Right atrium auricular region (tissue), 2 donors: Measurements from ENCODE around the gene KRTDAP. TPM values are rescaled to one million over a fixed set of nuclear protein-coding genes. Genes with fewer than 3 reads are reported as not detected.
A peak's percentile ranks its signal among the peaks of the same experiment; 100 is the strongest.

Source experiments
- DNase-seq: peaks from one replicate; pipeline ENCODE4 v3.0.0-alpha.2; 2019; ENCODE audit warnings: low spot score
- H3K27ac ChIP-seq, 2 donors: fragments of 200-600 bp; sonication (generic); 1 replicate in 1 of 2; 2 replicates in 1 of 2; pipeline ENCODE4 v1.5.1; 2016 to 2019
- H3K27me3 ChIP-seq, 2 donors: fragments of 200-600 bp; sonication (generic); one replicate each; pipeline versions ENCODE4 v1.5.1 to v1.6.0; 2017 to 2019
- H3K36me3 ChIP-seq: fragments of 200-600 bp; sonication (generic); one replicate; pipeline ENCODE4 v1.5.1; 2016
- H3K4me1 ChIP-seq, 2 donors: fragments of 200-600 bp; sonication (generic); one replicate each; pipeline versions ENCODE4 v1.5.1 to v1.6.0; 2017 to 2019
- H3K4me3 ChIP-seq, 2 donors: fragments of 200-600 bp; sonication (generic); 1 replicate in 1 of 2; 2 replicates in 1 of 2; pipeline ENCODE4 v1.5.1; 2017 to 2019; ENCODE audit warnings: mild to moderate bottlenecking in 1 of 2, moderate library complexity in 1 of 2
- H3K9me3 ChIP-seq, 2 donors: fragments of 200-600 bp; sonication (generic); one replicate each; pipeline ENCODE4 v1.5.1; 2019
- CTCF ChIP-seq, 2 donors: fragments of 200-600 bp; sonication (generic); IDR thresholded peaks; one replicate each; pipeline ENCODE4 v1.5.1; 2019; ENCODE audit warnings: antibody characterized with exemption in 2 of 2
- total RNA-seq, 2 donors: library from RNA; depleted of rRNA; stranded (reverse); fragments of >200 nt; gene quantifications; one replicate each; pipeline ENCODE4 v1.1.0, GENCODE V29; 2016

KRTDAP gene
- total RNA-seq, 2 donors from 2014 or later = not detected

- Histone ChIP-seq H3K36me3 (no peaks in the 10 kb centered on the region), H3K4me1 (peaks cover 0 to 4% of the 10 kb centered on the region in 2 donors), H3K27me3 (no peaks in the 10 kb centered on the region), H3K27ac (no peak overlapping the region), H3K9me3 (no peaks in the 10 kb centered on the region), H3K4me3 (no peak overlapping the region)
- TF ChIP-seq CTCF (IDR thresholded peaks at IDR 0.05) = no peak
- DNase-seq = no peak
Measured at GRCh38 chr19:35444735-35445134, 45.5 kb downstream of the KRTDAP start.

GRCh38 chr19:35442091-35442490 is 48.2 kb downstream of the KRTDAP start:
- H3K36me3 ChIP-seq = no peaks in the 10 kb centered on the region
- peaks cover 0 to 6% of the 10 kb centered on the region in 2 donors for H3K4me1 ChIP-seq
- H3K9me3 ChIP-seq = no peaks in the 10 kb centered on the region
- H3K27ac ChIP-seq = no peak overlapping the region
- no peak for TF ChIP-seq CTCF (IDR thresholded peaks at IDR 0.05)
- DNase-seq = peak; percentile 76
- no peaks in the 10 kb centered on the region for H3K27me3 ChIP-seq
- H3K4me3 ChIP-seq = no peak overlapping the region

GRCh38 chr19:35439921-35440320 is 50.3 kb downstream of the KRTDAP start:
- Histone ChIP-seq H3K4me3 (no peak overlapping the region), H3K4me1 (peaks cover 0 to 22% of the 10 kb centered on the region in 2 donors), H3K27me3 (no peaks in the 10 kb centered on the region), H3K36me3 (no peaks in the 10 kb centered on the region), H3K9me3 (no peaks in the 10 kb centered on the region), H3K27ac (no peak overlapping the region)
- no peak for DNase-seq
- TF ChIP-seq CTCF (IDR thresholded peaks at IDR 0.05) = no peak

GRCh38 chr19:35438527-35438926 is 51.7 kb downstream of the KRTDAP start:
- Histone ChIP-seq H3K27ac (no peak overlapping the region), H3K4me3 (no peak overlapping the region), H3K36me3 (no peaks in the 10 kb centered on the region), H3K27me3 (no peaks in the 10 kb centered on the region), H3K9me3 (no peaks in the 10 kb centered on the region), H3K4me1 (peaks cover 0 to 31% of the 10 kb centered on the region in 2 donors)
- DNase-seq = no peak
- no peak for TF ChIP-seq CTCF (IDR thresholded peaks at IDR 0.05)

GRCh38 chr19:35438096-35438495 is 52.2 kb downstream of the KRTDAP start:
- H3K27ac ChIP-seq = no peak overlapping the region
- peaks cover 0 to 31% of the 10 kb centered on the region in 2 donors for H3K4me1 ChIP-seq
- H3K4me3 ChIP-seq = no peak overlapping the region
- TF ChIP-seq CTCF (IDR thresholded peaks at IDR 0.05) = no peak
- no peaks in the 10 kb centered on the region for H3K27me3 ChIP-seq
- no peaks in the 10 kb centered on the region for H3K36me3 ChIP-seq
- no peak for DNase-seq
- H3K9me3 ChIP-seq = no peaks in the 10 kb centered on the region

- no peaks in the 10 kb centered on the region for H3K36me3 ChIP-seq
- DNase-seq = no peak
- no peaks in the 10 kb centered on the region for H3K27me3 ChIP-seq
- H3K27ac ChIP-seq = peak overlapping the region; percentile 10 to 46
- no peak overlapping the region for H3K4me3 ChIP-seq
- no peak for TF ChIP-seq CTCF (IDR thresholded peaks at IDR 0.05)
- H3K9me3 ChIP-seq = no peaks in the 10 kb centered on the region
- peaks cover 0 to 31% of the 10 kb centered on the region in 2 donors for H3K4me1 ChIP-seq
Measured at GRCh38 chr19:35437406-35437951, 52.8 kb downstream of the KRTDAP start.
